Epidermal melanocyte (primary cell): Measurements from ENCODE around the gene GAR1.
"Not testable (repeated sequence)": the region's sequence is repeated elsewhere in the genome, so short reads cannot be mapped to it uniquely, and the experiment has no call there.

Experiments used
- DNase-seq: peaks from one replicate; pipeline ENCODE4 v3.0.0; 2011; ENCODE audit warnings: low spot score; ENCODE audit not compliant: insufficient read length

Gene GAR1

GRCh38 chr4:109846395-109847098, 31.0 kb downstream of the GAR1 start:
- no peak for DNase-seq

- no peak for DNase-seq
Observed at GRCh38 chr4:109847896-109848442, 32.4 kb downstream of the GAR1 start, which contains the start of gene LRIT3. LRIT3 (plus strand) TSS chr4:109848107; CDS start chr4:109848202, 95 bp downstream.

- no peak for DNase-seq
Observed at GRCh38 chr4:109848501-109848900, 32.9 kb downstream of the GAR1 start.

- no peak for DNase-seq
Observed at GRCh38 chr4:109850601-109851000, 35.0 kb downstream of the GAR1 start.

GRCh38 chr4:109859426-109860300, 44.1 kb downstream of the GAR1 start:
- not testable (repeated sequence) for DNase-seq

GRCh38 chr4:109861271-109861670, 45.7 kb downstream of the GAR1 start:
- no peak for DNase-seq

GRCh38 chr4:109861916-109862511, 46.5 kb downstream of the GAR1 start:
- no peak for DNase-seq

GRCh38 chr4:109864134-109864533, 48.6 kb downstream of the GAR1 start:
- DNase-seq = no peak

GRCh38 chr4:109870061-109870460, 54.5 kb downstream of the GAR1 start:
- no peak for DNase-seq

- no peak for DNase-seq
Observed at GRCh38 chr4:109872065-109872464, 56.5 kb downstream of the GAR1 start.

GRCh38 chr4:109872950-109873656, 57.5 kb downstream of the GAR1 start:
- no peak for DNase-seq

GRCh38 chr4:109873791-109874514, 58.4 kb downstream of the GAR1 start:
- DNase-seq = no peak
